ENCODE measurements around the gene ZFAND6. TPM values are rescaled to one million over a fixed set of nuclear protein-coding genes. Genes with fewer than 3 reads are reported as not detected.
"Not testable (repeated sequence)": the region's sequence is repeated elsewhere in the genome, so short reads cannot be mapped to it uniquely, and the experiment has no call there.

The ZFAND6 gene
- total RNA-seq, 2 donors from 2014 or later, result 39.3 to 46.6 TPM

DNA sequence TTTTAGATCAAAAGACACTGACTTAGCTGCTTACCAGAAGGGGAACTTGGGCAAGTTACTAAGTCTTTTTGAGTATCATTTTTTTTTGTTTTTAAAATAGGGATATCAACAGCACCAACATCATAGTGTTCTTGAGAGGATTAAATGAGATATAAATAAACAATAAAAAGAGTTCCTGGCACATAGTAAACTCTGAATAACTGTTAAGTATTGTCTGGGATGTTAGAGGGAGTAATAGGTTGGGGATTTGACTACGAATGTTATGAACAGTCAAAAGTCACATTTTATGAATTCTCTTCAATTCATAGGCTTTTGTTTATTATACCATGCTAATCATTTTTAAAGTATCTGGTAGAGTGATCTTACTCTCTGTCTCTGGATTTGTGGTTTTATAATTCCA lies 55.5 kb downstream of the ZFAND6 start:
- peaks cover 9 to 22% of the 10 kb centered on the region in 2 donors for H3K4me1 Mint-ChIP-seq (ENCODE audit: low read depth in 2 of 2)
- DNase-seq (ENCODE audit: low spot score), result no peak
- no peaks in the 10 kb centered on the region for H3K9me3 Mint-ChIP-seq
- H3K27me3 Mint-ChIP-seq, result no peaks in the 10 kb centered on the region
- no peaks in the 10 kb centered on the region for H3K36me3 Mint-ChIP-seq
- H3K4me3 Mint-ChIP-seq, result no peak overlapping the region
- ATAC-seq, result no peak
- H3K27ac Mint-ChIP-seq, result no peak overlapping the region

DNA sequence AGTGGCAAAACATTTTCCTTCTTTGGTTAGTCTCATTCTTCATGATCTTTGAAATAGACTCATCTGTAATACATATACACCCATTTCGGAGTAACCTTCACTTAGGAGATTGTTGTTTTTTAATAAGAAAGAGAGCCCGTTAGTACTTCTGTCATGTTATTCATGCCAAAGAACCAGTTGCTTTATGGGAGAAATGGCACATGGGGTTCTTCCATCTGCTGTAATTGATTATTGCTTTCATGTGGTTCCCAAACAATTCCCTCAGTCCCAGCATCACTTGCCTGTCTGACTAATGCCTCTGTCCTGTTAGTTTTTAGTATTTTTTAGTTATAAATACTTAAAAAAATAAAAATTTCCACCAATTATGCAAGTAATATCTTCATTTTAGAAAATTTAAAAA lies 59.5 kb downstream of the ZFAND6 start:
- H3K4me3 Mint-ChIP-seq, result no peak overlapping the region
- peaks cover 5 to 10% of the 10 kb centered on the region in 2 donors for H3K4me1 Mint-ChIP-seq (ENCODE audit: low read depth in 2 of 2)
- peaks cover 9% of the 10 kb centered on the region for H3K36me3 Mint-ChIP-seq
- no peak overlapping the region for H3K27ac Mint-ChIP-seq
- H3K9me3 Mint-ChIP-seq, result no peaks in the 10 kb centered on the region
- ATAC-seq (no peak), DNase-seq (ENCODE audit: low spot score) (no peak)
- H3K27me3 Mint-ChIP-seq, result no peaks in the 10 kb centered on the region

GRCh38 chr15:80120636-80121035 lies 61.2 kb downstream of the ZFAND6 start:
- peaks cover 10% of the 10 kb centered on the region for H3K36me3 Mint-ChIP-seq

DNA sequence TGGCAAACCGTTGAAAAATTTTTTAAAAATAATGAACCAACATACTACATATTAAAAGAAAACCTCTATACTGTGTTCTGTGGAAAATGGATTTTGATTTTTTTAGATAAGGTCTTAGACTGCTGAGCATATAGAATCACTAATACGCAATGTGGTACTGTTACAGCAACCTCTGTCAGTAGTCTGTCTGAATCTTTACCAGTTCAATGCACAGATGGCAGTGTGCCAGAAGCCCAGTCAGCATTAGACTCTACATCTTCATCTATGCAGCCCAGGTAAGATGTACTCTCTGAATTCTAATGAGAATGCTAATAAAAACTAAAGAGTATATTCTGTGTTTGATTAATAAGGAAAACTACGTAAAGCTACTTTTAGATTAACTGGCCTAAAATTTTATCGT lies 62.1 kb downstream of the ZFAND6 start:
- Mint-ChIP-seq H3K36me3 (peaks cover 17% of the 10 kb centered on the region), H3K27ac (no peak overlapping the region), H3K9me3 (no peaks in the 10 kb centered on the region), H3K4me3 (no peak overlapping the region), H3K4me1 (ENCODE audit: low read depth in 2 of 2) (peaks cover 3 to 9% of the 10 kb centered on the region in 2 donors), H3K27me3 (no peaks in the 10 kb centered on the region)
- DNase-seq (ENCODE audit: low spot score) (no peak), ATAC-seq (no peak)

More at GRCh38 chr15:80120636-80121035, 61.2 kb downstream of the ZFAND6 start:
- Mint-ChIP-seq H3K4me1 (ENCODE audit: low read depth in 2 of 2) (peaks cover 3% of the 10 kb centered on the region in 2 donors), H3K9me3 (no peaks in the 10 kb centered on the region), H3K4me3 (no peak overlapping the region), H3K27ac (no peak overlapping the region), H3K27me3 (no peaks in the 10 kb centered on the region)
- DNase-seq (ENCODE audit: low spot score), result no peak
- ATAC-seq, result no peak

DNA sequence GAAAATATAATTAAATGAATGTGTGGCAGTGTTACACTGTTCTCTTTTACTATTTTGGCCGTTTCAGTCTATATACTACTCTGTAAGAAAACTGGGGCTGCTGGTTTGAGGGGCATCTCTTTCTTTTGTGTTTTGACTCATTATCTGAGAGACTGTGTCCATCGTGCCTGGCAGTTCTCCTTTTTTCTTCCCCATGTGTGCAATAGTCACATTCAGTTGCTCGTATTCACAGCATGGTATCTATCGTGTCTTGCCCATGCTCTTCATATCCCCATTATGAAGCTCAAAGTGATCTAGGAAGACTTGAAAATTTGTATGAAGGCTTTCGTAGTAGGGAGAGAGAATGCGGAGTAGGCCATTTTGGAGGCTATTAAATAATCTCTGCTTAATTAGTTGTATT lies 63.6 kb downstream of the ZFAND6 start:
- peaks cover 17% of the 10 kb centered on the region for H3K36me3 Mint-ChIP-seq
- ATAC-seq, result no peak
- no peaks in the 10 kb centered on the region for H3K9me3 Mint-ChIP-seq
- DNase-seq (ENCODE audit: low spot score), result no peak
- peaks cover 3 to 9% of the 10 kb centered on the region in 2 donors for H3K4me1 Mint-ChIP-seq (ENCODE audit: low read depth in 2 of 2)
- H3K4me3 Mint-ChIP-seq, result no peak overlapping the region
- H3K27ac Mint-ChIP-seq, result no peak overlapping the region
- no peaks in the 10 kb centered on the region for H3K27me3 Mint-ChIP-seq

GRCh38 chr15:80127253-80127652 lies 67.8 kb downstream of the ZFAND6 start:
- peaks cover 14% of the 10 kb centered on the region for H3K36me3 Mint-ChIP-seq
- H3K27me3 Mint-ChIP-seq; H3K4me1 Mint-ChIP-seq (ENCODE audit: low read depth in 2 of 2); H3K4me3 Mint-ChIP-seq; ATAC-seq; H3K27ac Mint-ChIP-seq; DNase-seq (ENCODE audit: low spot score); H3K9me3 Mint-ChIP-seq: not testable (repeated sequence)

GRCh38 chr15:80127911-80128310 lies 68.4 kb downstream of the ZFAND6 start:
- peaks cover 13% of the 10 kb centered on the region for H3K36me3 Mint-ChIP-seq
- no peaks in the 10 kb centered on the region for H3K27me3 Mint-ChIP-seq
- DNase-seq (ENCODE audit: low spot score) (no peak), ATAC-seq (no peak)
- no peak overlapping the region for H3K4me3 Mint-ChIP-seq
- peaks cover 0 to 9% of the 10 kb centered on the region in 2 donors for H3K4me1 Mint-ChIP-seq (ENCODE audit: low read depth in 2 of 2)
- H3K9me3 Mint-ChIP-seq, result no peaks in the 10 kb centered on the region
- H3K27ac Mint-ChIP-seq, result no peak overlapping the region

DNA sequence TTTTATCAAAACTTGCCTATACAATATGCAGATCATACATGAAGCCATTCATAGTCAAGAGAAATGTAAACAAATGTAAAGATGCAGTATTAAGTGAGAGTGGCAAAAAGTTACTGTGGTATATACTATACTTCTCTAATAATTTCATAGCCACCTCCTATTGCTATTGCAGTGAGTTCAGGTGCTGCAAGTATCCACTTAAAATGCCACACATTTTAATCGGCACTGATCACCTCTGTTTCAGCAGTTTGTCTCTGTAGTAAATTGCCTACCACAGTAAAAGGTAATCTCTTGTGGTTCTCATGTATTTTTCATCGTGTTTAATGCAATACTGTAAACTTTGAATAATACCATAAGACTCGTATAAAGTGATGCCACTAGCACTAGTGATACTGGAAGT lies 72.9 kb downstream of the ZFAND6 start:
- no peak overlapping the region for H3K27ac Mint-ChIP-seq
- no peak for DNase-seq (ENCODE audit: low spot score)
- peaks cover 0 to 2% of the 10 kb centered on the region in 2 donors for H3K4me1 Mint-ChIP-seq (ENCODE audit: low read depth in 2 of 2)
- no peak for ATAC-seq
- peaks cover 13% of the 10 kb centered on the region for H3K36me3 Mint-ChIP-seq
- H3K27me3 Mint-ChIP-seq, result no peaks in the 10 kb centered on the region
- H3K9me3 Mint-ChIP-seq, result no peaks in the 10 kb centered on the region
- H3K4me3 Mint-ChIP-seq, result no peak overlapping the region

DNA sequence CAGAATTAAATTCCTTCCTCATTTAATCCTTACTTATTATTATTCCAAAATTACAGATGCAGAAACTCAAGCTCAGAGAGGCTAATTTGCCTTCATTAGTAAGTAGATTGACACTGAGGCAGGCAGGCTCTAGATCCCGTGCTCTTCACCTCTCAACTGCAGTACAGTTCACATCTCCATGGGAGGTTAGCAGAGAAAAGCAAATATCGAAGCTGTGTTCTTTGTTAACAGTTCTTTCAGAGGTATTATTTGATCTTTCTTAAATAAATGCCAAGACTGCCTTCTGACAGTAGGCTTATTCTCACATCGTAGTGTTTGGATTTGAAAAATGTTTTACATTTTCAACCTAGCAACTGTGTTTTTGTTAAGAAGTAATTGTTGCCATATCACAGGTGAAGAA lies 77.4 kb downstream of the ZFAND6 start:
- no peak for ATAC-seq
- peaks cover 13% of the 10 kb centered on the region for H3K36me3 Mint-ChIP-seq
- no peak overlapping the region for H3K27ac Mint-ChIP-seq

DNA sequence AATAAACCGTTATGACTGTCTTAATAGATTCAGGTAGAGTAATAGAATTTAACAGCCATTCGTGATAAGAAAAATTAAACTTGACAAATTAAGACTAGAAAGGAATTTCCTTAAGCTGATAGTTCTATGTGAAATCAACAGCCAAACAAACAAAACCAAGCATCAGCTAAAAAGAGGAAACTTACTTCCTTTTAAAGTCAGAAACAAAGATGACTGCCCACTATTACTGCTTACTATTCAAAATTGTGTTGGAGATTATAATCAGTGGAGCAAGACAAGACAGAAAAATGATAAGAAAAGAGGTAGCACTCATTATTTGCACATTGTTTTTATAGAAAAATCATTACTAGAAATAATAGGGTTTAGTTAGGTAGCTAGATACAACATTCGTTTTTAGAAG lies 79.5 kb downstream of the ZFAND6 start:
- DNase-seq (ENCODE audit: low spot score) (no peak), ATAC-seq (no peak)
- no peak overlapping the region for H3K4me3 Mint-ChIP-seq
- no peak overlapping the region for H3K27ac Mint-ChIP-seq
- H3K9me3 Mint-ChIP-seq, result no peaks in the 10 kb centered on the region
- no peaks in the 10 kb centered on the region for H3K4me1 Mint-ChIP-seq (ENCODE audit: low read depth in 2 of 2)
- H3K36me3 Mint-ChIP-seq, result peaks cover 13% of the 10 kb centered on the region
- no peaks in the 10 kb centered on the region for H3K27me3 Mint-ChIP-seq

More for the DNA sequence above, 77.4 kb downstream of the ZFAND6 start:
- no peaks in the 10 kb centered on the region for H3K27me3 Mint-ChIP-seq
- H3K9me3 Mint-ChIP-seq, result no peaks in the 10 kb centered on the region
- H3K4me3 Mint-ChIP-seq, result no peak overlapping the region
- no peak for DNase-seq (ENCODE audit: low spot score)
- no peaks in the 10 kb centered on the region for H3K4me1 Mint-ChIP-seq (ENCODE audit: low read depth in 2 of 2)

GRCh38 chr15:80140909-80141308 lies 81.4 kb downstream of the ZFAND6 start:
- H3K4me1 Mint-ChIP-seq (ENCODE audit: low read depth in 2 of 2), result no peaks in the 10 kb centered on the region
- H3K27ac Mint-ChIP-seq, result no peak overlapping the region
- no peak for ATAC-seq
- no peak overlapping the region for H3K4me3 Mint-ChIP-seq
- H3K36me3 Mint-ChIP-seq, result no peaks in the 10 kb centered on the region
- H3K27me3 Mint-ChIP-seq, result no peaks in the 10 kb centered on the region
- no peak for DNase-seq (ENCODE audit: low spot score)
- H3K9me3 Mint-ChIP-seq, result no peaks in the 10 kb centered on the region

DNA sequence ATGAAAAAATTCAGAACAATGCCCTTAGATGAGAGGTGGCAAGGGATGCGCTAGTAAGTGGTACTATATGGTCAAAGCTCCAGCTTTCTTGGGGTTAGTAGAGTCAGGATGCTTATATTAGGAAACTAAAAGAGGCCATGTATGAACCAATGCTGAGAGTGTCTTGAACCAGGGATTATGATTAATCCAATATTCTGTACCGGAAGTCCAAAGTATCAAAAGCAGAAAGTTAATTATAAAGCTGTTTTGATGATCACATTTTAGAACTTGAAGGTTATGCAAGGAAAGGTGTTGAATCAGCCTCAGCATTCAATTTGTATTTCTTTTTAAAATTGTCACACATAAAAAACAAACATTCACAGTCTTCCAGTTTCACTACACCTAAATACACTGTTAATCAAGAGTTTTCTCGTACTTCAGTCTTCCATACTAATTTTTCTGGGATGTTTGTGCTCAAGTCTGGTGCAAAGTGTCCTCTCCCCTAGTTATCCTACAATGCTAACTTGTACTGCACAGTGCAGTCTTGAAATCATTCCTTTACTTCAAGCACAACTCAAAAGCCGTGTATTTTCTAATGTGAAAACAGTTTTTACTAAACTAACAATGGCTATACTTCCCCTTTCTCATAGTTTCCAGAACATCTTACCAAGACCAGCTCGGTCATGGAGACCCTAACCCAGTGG lies 82.6 kb downstream of the ZFAND6 start:
- Mint-ChIP-seq H3K27ac (no peak overlapping the region), H3K27me3 (no peaks in the 10 kb centered on the region), H3K9me3 (no peaks in the 10 kb centered on the region), H3K4me1 (ENCODE audit: low read depth in 2 of 2) (no peaks in the 10 kb centered on the region), H3K4me3 (no peak overlapping the region), H3K36me3 (no peaks in the 10 kb centered on the region)
- DNase-seq (ENCODE audit: low spot score) (no peak), ATAC-seq (no peak)

DNA sequence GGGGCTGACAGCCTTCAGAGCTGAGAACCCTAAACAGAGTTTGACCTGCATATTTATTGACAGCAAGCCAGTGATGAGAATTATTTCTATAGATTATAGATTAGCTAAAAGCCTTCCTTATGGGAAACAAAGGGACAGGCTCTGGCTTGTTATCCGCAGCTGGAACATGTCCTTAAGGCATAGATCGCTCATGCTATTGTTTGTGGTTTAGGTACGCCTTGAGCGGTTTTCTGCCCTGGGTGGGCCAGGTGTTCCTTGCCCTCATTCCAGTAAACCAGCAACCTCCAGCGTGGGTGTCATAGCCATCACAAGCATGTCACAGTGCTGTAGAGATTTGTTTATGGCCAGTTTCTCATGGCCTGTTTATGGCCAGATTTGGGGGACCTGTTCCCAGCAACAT lies 83.2 kb downstream of the ZFAND6 start:
- no peak for ATAC-seq
- H3K4me1 Mint-ChIP-seq (ENCODE audit: low read depth in 2 of 2), result no peaks in the 10 kb centered on the region
- H3K4me3 Mint-ChIP-seq, result no peak overlapping the region
- no peak for DNase-seq (ENCODE audit: low spot score)
- no peak overlapping the region for H3K27ac Mint-ChIP-seq
- H3K36me3 Mint-ChIP-seq, result no peaks in the 10 kb centered on the region
- H3K9me3 Mint-ChIP-seq, result no peaks in the 10 kb centered on the region
- no peaks in the 10 kb centered on the region for H3K27me3 Mint-ChIP-seq

GRCh38 chr15:80151148-80151547 lies 91.7 kb downstream of the ZFAND6 start:
- peaks cover 29 to 32% of the 10 kb centered on the region in 2 donors for H3K4me1 Mint-ChIP-seq (ENCODE audit: low read depth in 2 of 2)
- peak overlapping the region in 1 of 2 donors; percentile 45 for H3K27ac Mint-ChIP-seq
- H3K27me3 Mint-ChIP-seq, result no peaks in the 10 kb centered on the region
- no peak overlapping the region for H3K4me3 Mint-ChIP-seq
- DNase-seq (ENCODE audit: low spot score) (no peak), ATAC-seq (no peak)
- no peaks in the 10 kb centered on the region for H3K36me3 Mint-ChIP-seq
- H3K9me3 Mint-ChIP-seq, result no peaks in the 10 kb centered on the region

DNA sequence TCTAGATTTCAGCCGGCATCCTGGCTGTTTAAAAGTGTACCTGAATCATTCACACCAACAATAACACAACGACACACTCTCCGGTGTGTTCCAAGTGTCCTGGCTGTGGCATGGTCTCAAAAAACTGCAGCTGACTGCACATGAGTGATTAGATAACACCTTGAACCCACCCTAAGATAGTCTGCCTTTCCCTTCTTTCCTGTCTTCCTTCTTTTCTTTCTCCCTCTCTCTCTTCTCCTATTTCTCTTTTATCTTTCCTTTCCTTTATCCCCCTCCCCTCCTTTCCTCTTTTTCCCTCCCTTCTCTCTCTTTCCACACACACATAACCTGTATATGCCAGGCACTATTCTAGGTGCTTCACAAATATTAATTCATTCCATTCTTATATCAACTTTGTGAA lies 92.1 kb downstream of the ZFAND6 start:
- Mint-ChIP-seq H3K4me1 (ENCODE audit: low read depth in 2 of 2) (peaks cover 29 to 32% of the 10 kb centered on the region in 2 donors), H3K36me3 (no peaks in the 10 kb centered on the region), H3K9me3 (no peaks in the 10 kb centered on the region), H3K27me3 (no peaks in the 10 kb centered on the region), H3K4me3 (peak overlapping the region; percentile 75), H3K27ac (peak overlapping the region in 1 of 2 donors; percentile 45)
- DNase-seq (ENCODE audit: low spot score) (no peak), ATAC-seq (no peak)

Data from natural killer cell treated with Interleukin-12 subunit alpha and Interleukin-12 subunit beta and Interleukin-15 and Interleukin-18, amount 100 ng/mL, for 72 hours (primary cell).